ENCODE results near the gene HHATL. TPM values are rescaled to one million over a fixed set of nuclear protein-coding genes. Genes with fewer than 3 reads are reported as not detected.

Gene HHATL
- polyA plus RNA-seq, 1 experiment: not detected

- POLR2A ChIA-PET: no interaction called here
- CTCF ChIA-PET: no interaction called here
Measured at GRCh38 chr3:42721690-42722089, 19.1 kb upstream of the HHATL start.

GRCh38 chr3:42720126-42720525 is 17.5 kb upstream of the HHATL start:
- POLR2A ChIA-PET: no interaction called here
- Histone ChIP-seq H3K27ac (ENCODE audit: low read depth, low read length) (no peak overlapping the region), H3K27me3 (ENCODE audit: control insufficient read depth, insufficient read depth, low read length) (peaks cover 21% of the 10 kb centered on the region), H3K9me3 (ENCODE audit: control insufficient read depth, insufficient read depth, low read length) (no peaks in the 10 kb centered on the region), H3K4me3 (ENCODE audit: low read depth, low read length) (no peak overlapping the region)
- CTCF ChIA-PET: no interaction called here
- no peak for DNase-seq (ENCODE audit: low read depth, low spot score)
- TF ChIP-seq CTCF (IDR thresholded peaks at IDR 0.05; ENCODE audit: low read depth, low read length): no peak

More at GRCh38 chr3:42721690-42722089, 19.1 kb upstream of the HHATL start:
- Histone ChIP-seq H3K4me3 (ENCODE audit: low read depth, low read length) (no peak overlapping the region), H3K27ac (ENCODE audit: low read depth, low read length) (no peak overlapping the region), H3K27me3 (ENCODE audit: control insufficient read depth, insufficient read depth, low read length) (peaks cover 19% of the 10 kb centered on the region), H3K9me3 (ENCODE audit: control insufficient read depth, insufficient read depth, low read length) (no peaks in the 10 kb centered on the region)
- no peak for DNase-seq (ENCODE audit: low read depth, low spot score)
- no peak for TF ChIP-seq CTCF (IDR thresholded peaks at IDR 0.05; ENCODE audit: low read depth, low read length)

GRCh38 chr3:42719002-42719401 is 16.4 kb upstream of the HHATL start:
- Histone ChIP-seq H3K27me3 (ENCODE audit: control insufficient read depth, insufficient read depth, low read length) (peaks cover 26% of the 10 kb centered on the region), H3K27ac (ENCODE audit: low read depth, low read length) (no peak overlapping the region), H3K9me3 (ENCODE audit: control insufficient read depth, insufficient read depth, low read length) (no peaks in the 10 kb centered on the region), H3K4me3 (ENCODE audit: low read depth, low read length) (no peak overlapping the region)
- CTCF ChIA-PET: no interaction called here
- POLR2A ChIA-PET: no interaction called here
- no peak for DNase-seq (ENCODE audit: low read depth, low spot score)
- TF ChIP-seq CTCF (IDR thresholded peaks at IDR 0.05; ENCODE audit: low read depth, low read length): no peak

DNA sequence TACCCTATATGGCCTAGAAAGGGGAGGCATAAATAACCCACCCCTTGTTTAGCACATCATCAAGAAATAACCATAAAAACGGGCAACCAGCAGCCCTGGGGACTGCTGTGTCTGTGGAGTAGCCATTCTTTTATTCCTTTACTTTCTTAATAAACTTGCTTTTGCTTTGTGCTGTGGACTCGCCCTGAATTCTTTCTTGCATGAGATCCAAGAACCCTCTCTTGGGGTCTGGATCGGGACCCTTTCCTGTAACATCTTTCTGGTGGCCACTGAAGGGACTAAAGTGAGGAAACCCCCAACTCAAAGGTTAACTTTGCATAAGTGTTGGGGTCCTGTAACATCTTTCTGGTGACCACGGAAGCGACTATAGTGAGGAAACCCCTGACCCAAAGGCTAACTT is 15.7 kb upstream of the HHATL start:
- no peak for DNase-seq (ENCODE audit: low read depth, low spot score)
- Histone ChIP-seq H3K9me3 (ENCODE audit: control insufficient read depth, insufficient read depth, low read length) (no peaks in the 10 kb centered on the region), H3K27me3 (ENCODE audit: control insufficient read depth, insufficient read depth, low read length) (peaks cover 30% of the 10 kb centered on the region), H3K4me3 (ENCODE audit: low read depth, low read length) (no peak overlapping the region), H3K27ac (ENCODE audit: low read depth, low read length) (no peak overlapping the region)
- ChIA-PET POLR2A (no interaction called here), CTCF (no interaction called here)
- TF ChIP-seq CTCF (IDR thresholded peaks at IDR 0.05; ENCODE audit: low read depth, low read length): no peak

GRCh38 chr3:42717306-42717705 is 14.7 kb upstream of the HHATL start:
- POLR2A ChIA-PET: no interaction called here
- H3K27ac ChIP-seq (ENCODE audit: low read depth, low read length): no peak overlapping the region
- H3K4me3 ChIP-seq (ENCODE audit: low read depth, low read length): no peak overlapping the region
- no peaks in the 10 kb centered on the region for H3K9me3 ChIP-seq (ENCODE audit: control insufficient read depth, insufficient read depth, low read length)
- H3K27me3 ChIP-seq (ENCODE audit: control insufficient read depth, insufficient read depth, low read length): peaks cover 39% of the 10 kb centered on the region
- no peak for DNase-seq (ENCODE audit: low read depth, low spot score)
- CTCF ChIA-PET: no interaction called here
- TF ChIP-seq CTCF (IDR thresholded peaks at IDR 0.05; ENCODE audit: low read depth, low read length): no peak

All from AG04450 (cell line).